ENCODE results near the gene STK32C.

Gene STK32C

GRCh38 chr10:132242103-132242840 lies 65.5 kb downstream of the STK32C start:
- DNase-seq = no peak

- no peak for DNase-seq
Observed at GRCh38 chr10:132241496-132241895, 66.3 kb downstream of the STK32C start.

- no peak for DNase-seq
Observed at GRCh38 chr10:132241086-132241485, 66.7 kb downstream of the STK32C start.

- DNase-seq = no peak
Observed at GRCh38 chr10:132240581-132240980, 67.2 kb downstream of the STK32C start.

- no peak for DNase-seq
Observed at GRCh38 chr10:132240156-132240555, 67.6 kb downstream of the STK32C start.

GRCh38 chr10:132239126-132240031 lies 68.4 kb downstream of the STK32C start:
- no peak for DNase-seq

- no peak for DNase-seq
Observed at GRCh38 chr10:132238371-132239125, 69.2 kb downstream of the STK32C start.

- no peak for DNase-seq
Observed at GRCh38 chr10:132237871-132238270, 69.9 kb downstream of the STK32C start.

- no peak for DNase-seq
Observed at GRCh38 chr10:132237396-132237795, 70.4 kb downstream of the STK32C start.

GRCh38 chr10:132236881-132237280 lies 70.9 kb downstream of the STK32C start:
- DNase-seq = no peak

- DNase-seq = no peak
Observed at GRCh38 chr10:132236161-132236560, 71.6 kb downstream of the STK32C start.

GRCh38 chr10:132234860-132235259 lies 72.9 kb downstream of the STK32C start:
- no peak for DNase-seq

GRCh38 chr10:132233501-132234085 lies 74.2 kb downstream of the STK32C start:
- DNase-seq = no peak

GRCh38 chr10:132232981-132233380 lies 74.8 kb downstream of the STK32C start:
- no peak for DNase-seq

- DNase-seq = no peak
Observed at GRCh38 chr10:132232023-132232951, 75.5 kb downstream of the STK32C start.

GRCh38 chr10:132231656-132232022 lies 76.1 kb downstream of the STK32C start:
- no peak for DNase-seq

- DNase-seq = no peak
Observed at GRCh38 chr10:132230557-132231210, 77.1 kb downstream of the STK32C start.

GRCh38 chr10:132229834-132230556 lies 77.8 kb downstream of the STK32C start:
- DNase-seq = peak in 4 of 6 experiments; percentile 5 to 31 (median 18)

GRCh38 chr10:132229096-132229495 lies 78.7 kb downstream of the STK32C start:
- no peak for DNase-seq

GRCh38 chr10:132228616-132229015 lies 79.1 kb downstream of the STK32C start:
- DNase-seq = no peak

Data from stimulated activated naive CD4-positive, alpha-beta T cell (primary cell).